Stimulated activated CD8-positive, alpha-beta memory T cell treated with anti-CD3 and anti-CD28 coated beads, Interleukin-12 subunit alpha, Interleukin-12 subunit beta, amount 100 ng/mL, for 24 hours (primary cell): ENCODE data around the gene ELANE.
"Not testable (repeated sequence)": the region's sequence is repeated elsewhere in the genome, so short reads cannot be mapped to it uniquely, and the experiment has no call there.

ENCODE experiments used
- DNase-seq: peaks from one replicate; pipeline ENCODE4 v3.0.0-alpha.2; 2020; ENCODE audit errors: extremely low read depth

The ELANE gene

DNA sequence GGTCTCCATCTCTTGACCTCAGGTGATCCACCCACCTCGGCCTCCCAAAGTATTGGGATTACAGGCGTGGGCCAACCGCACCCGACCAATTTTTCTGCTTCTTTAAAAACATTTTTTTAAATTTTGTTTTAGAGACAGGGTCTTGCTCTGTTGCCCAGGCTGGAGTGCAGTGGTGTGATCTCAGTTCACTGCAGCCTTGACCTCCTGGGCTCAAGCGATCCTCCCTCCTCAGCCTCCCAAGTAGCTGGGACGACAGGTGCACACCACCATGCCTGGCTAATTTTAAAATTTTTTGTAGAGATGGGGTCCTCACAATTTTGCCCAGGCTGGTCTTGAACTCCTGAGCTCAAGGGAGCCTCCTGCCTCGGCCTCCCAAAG, 9.3 kb upstream of the ELANE start:
- not testable (repeated sequence) for DNase-seq

DNA sequence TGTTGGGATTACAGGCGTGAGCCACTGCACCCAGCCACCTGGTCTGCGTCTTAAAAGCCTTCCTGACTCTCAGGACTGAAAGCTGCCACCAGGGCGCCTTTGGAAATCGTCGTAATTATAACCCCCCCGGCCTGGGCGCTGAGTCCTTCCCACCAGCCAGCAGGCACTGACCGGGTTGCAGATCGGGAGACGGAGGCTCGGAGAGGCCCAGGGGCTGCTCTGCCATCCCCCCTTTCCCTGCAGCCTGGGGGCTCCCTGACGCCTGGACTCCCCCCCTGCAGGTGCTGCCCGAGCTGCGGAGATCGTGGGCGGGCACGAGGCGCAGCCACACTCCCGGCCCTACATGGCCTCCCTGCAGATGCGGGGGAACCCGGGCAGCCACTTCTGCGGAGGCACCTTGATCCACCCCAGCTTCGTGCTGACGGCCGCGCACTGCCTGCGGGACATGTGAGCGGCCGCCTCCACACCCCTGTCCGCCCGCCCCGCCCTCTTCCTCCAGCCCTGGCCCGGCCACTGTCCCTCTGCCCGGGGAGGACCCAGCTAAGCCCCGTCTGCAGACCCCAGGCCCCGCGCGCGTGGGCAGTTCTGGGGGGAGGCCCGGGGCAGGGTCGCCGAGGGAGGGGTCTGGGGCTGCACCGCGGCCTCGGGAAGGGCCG, 8.8 kb upstream of the ELANE start:
- DNase-seq = no peak

DNA sequence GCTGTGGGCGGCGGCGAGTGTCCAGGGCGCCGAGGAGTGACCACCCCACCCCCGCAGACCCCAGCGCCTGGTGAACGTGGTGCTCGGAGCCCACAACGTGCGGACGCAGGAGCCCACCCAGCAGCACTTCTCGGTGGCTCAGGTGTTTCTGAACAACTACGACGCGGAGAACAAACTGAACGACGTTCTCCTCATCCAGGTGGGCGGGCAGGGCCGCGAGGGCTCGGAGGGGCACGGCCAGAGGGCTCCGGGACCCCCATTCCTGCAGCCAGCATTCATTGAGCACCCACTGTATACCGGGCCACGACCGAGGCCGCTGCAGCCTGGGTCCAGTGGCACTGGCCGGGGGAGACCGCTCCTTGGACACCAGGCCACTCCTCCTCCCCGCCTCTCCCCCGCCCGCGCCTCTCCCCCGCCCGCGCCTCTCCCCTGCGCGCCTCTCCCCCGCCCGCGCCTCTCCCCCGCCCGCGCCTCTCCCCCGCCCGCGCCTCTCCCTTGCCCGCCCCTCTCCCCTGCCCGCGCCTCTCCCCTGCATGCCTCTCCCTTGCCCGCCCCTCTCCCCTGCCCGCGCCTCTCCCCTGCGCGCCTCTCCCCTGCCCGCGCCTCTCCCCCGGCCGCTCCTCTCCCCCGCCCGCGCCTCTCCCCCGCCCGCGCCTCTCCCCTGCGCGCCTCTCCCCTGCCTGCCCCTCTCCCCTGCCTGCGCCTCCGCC, 8.1 kb upstream of the ELANE start:
- no peak for DNase-seq

DNA sequence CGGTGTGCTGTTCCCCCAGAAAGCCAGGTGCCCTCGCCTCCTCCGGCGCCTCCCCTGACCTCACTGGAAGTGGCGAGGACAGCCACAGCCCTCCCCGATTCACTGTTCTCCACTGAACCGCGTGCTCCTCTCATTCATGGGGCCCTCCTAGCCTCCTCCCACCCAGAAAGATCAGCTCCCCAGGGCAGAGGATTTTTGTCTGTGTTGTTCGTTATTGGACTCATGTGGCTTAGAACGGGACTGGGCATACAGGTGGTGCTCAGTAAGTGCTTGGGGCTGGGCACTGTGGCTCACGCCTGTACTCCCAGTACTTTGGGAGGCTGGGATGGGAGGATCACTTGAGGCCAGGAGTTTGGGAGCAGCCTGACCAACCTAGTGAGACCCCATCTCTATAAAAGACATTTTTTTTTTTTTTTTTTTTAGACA, 7.5 kb upstream of the ELANE start:
- no peak for DNase-seq

DNA sequence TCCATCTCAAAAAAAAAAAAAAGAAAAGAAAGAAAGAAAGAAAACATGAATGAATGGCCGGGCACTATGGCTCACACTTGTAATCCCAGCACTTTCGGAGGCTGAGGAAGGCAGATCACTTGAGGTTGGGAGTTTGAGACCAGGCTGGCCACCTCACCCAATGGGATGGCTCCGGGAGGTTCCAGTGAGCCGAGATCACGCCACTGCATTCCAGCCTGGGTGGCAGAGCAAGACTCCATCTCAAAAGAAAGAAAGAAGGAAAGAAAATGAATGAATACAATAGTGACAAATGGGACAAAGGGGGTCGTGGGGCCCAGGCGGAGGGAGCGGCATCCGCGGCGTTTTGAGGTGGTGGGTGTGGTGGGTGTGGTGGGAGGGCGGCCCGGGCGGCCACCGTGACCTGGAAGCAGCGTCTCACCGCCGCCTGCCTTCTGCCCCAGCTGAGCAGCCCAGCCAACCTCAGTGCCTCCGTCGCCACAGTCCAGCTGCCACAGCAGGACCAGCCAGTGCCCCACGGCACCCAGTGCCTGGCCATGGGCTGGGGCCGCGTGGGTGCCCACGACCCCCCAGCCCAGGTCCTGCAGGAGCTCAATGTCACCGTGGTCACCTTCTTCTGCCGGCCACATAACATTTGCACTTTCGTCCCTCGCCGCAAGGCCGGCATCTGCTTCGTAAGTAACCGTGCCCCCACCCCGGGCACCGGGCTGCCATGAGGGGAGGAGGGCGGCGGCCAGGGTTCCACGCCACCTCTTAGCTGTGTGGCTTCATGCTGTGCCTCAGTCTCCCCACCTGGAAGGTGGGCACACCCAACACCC, 6.2 kb upstream of the ELANE start:
- no peak for DNase-seq

DNA sequence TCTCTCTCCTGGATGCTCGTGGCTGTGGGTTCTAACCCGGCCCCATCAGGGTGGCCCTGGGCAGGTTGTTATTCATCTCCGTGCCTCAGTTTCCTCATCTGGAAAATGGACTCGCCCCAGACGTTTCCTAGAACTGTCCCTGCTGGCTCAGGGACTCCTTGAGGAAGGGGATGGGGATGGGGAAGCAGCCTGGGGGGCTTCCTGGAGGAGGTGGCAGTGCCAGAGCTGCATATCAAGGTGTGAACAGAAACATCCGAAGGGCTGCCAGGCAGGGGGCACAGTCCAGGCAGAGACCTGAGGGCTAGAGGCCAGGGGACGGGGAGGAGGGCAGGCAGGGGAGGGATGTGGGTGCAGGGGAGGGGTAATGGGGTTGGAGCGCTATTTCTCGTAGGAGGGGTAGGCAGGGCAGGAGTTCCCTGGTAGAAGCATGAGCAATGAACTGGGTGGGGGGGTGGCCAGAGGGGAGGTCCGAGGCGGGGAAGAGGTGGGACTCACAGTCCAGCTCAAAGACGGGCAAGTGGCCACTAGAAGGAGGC, 3.6 kb upstream of the ELANE start:
- no peak for DNase-seq

DNA sequence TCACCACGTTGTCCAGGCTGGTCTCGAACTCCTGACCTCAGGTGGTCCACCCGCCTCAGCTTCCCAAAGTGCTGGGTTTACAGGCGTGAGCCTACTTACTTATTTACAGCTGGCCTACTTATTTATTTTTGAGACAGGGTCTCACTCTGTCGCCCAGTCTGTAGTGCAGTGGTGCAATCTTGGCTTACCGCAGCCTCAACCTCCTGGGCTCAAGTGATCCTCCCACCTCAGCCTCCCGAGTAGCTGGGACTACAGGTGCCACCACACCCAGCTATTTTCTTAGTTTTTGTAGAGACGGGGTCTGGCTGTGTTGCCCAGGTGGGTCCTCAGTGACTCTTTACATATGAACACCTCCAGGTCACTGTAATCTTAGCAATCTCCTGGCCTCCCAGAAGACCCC, 2.9 kb upstream of the ELANE start:
- DNase-seq = not testable (repeated sequence)

DNA sequence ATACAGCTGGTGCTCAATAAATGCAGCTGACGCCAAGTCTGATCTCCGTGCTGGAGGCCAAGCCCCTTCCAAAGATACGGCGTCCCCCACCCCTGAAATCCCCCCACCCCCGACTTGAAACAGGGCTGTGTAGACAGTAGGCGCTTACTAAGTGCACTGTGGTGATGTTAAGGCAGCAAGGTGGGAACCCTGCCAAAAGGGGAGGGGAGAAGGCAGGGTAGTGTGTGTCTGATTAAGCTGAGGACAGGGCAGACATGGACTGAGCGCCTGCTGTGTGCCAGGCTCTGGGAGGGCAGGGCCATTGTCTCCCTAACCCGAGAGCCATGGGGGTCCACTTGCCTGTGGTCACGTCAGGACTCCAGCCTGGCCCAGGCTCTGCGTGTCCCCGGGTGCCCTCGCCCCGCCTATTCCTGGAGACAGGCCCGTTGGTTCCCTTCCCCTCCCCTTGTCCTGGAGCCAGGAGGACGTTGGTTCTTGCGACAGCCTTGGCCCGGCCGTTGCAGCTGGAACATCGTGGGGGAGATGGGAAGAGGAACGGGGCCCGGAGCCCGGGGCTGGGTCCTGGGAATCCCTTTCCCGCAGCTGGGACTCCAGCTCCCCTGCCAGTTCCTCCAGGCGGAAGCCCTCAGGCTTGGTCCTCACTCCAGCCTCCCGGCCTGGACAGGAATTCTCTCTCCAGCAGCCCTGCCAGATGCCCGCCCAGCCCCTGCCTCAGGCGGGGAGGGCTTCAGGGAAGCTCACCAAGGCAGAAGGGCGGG, 1.7 kb upstream of the ELANE start:
- DNase-seq = no peak

DNA sequence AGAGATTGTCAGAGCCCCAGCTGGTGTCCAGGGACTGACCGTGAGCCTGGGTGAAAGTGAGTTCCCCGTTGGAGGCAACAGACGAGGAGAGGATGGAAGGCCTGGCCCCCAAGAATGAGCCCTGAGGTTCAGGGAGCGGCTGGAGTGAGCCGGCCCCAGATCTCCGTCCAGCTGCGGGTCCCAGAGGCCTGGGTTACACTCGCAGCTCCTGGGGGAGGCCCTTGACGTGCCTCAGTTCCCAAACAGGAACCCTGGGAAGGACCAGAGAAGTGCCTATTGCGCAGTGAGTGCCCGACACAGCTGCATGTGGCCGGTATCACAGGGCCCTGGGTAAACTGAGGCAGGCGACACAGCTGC, 1.1 kb upstream of the ELANE start:
- DNase-seq = no peak

DNA sequence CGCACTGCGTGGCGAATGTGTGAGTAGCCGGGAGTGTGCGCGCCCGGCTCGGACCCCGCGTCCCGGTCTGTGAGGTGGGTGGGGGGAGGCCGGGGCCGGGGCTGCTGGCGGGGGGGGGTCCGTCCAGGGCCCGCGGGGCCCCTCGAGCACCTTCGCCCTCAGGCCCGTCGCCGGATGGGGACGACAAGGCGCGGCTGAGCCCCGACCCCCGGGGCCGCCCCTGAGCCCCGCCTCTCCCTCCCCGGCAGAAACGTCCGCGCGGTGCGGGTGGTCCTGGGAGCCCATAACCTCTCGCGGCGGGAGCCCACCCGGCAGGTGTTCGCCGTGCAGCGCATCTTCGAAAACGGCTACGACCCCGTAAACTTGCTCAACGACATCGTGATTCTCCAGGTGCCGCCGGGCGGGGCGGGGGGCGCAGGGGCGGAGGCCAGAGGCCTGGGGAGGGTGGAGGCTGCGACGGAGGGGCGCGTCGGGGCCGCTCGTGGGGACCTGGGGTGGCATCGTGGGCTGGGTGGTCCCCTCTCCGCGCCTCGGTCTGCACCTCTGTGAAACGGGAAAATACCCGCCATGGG, 997 bp downstream of the ELANE start:
- DNase-seq = no peak

DNA sequence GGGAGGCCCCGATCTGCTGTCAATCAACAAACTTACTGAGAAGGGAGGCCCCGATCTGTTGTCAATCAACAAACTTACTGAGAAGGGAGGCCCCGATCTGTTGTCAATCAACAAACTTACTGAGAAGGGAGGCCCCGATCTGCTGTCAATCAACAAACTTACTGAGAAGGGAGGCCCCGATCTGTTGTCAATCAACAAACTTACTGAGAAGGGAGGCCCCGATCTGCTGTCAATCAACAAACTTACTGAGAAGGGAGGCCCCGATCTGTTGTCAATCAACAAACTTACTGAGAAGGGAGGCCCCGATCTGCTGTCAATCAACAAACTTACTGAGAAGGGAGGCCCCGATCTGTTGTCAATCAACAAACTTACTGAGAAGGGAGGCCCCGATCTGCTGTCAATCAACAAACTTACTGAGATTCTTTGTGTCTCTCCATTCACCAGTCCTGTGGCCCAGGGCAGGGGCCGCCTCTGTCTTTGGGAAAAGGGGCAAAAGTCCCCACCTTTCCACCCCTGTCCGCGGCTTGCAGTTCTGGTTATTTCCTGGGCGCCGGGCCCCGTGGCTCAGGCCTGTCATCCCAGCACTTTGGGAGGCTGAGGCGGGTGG, 1.6 kb downstream of the ELANE start:
- DNase-seq = not testable (repeated sequence)

DNA sequence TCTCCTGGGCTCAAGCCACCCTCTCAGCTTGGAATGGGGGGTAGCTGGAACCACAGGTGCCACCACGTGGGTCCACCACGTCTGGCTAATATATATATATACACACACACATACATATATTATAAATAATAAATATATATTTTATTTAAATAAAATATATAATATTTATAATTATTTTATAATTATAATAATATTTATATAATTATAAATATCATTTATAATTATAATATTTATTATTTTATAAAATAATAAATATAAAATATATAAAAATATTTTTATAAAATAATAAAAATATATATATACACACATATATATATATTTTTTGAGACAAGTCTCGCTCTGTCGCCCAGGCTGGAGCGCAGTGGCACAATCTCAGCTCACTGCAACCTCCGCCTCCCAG, 2.4 kb downstream of the ELANE start:
- DNase-seq = no peak

DNA sequence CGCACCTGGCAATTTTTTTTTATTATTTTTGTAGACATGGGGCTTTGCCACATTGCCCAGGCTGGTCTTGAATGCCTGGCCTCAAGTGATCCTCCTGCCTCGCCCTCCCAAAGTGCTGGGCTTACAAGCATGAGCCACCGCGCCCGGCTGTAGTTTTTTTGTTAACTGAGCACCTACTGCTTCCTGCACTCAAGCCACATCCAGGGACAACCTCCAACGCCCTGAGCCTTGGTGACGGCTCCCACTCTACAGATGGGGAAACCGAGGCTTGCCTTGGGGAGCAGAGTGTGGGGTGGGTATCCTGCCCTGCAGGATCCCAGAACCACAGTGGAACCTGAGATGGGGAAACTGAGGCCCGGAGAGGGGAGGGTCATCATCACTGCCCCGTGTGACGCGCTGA, 3.0 kb downstream of the ELANE start:
- no peak for DNase-seq

DNA sequence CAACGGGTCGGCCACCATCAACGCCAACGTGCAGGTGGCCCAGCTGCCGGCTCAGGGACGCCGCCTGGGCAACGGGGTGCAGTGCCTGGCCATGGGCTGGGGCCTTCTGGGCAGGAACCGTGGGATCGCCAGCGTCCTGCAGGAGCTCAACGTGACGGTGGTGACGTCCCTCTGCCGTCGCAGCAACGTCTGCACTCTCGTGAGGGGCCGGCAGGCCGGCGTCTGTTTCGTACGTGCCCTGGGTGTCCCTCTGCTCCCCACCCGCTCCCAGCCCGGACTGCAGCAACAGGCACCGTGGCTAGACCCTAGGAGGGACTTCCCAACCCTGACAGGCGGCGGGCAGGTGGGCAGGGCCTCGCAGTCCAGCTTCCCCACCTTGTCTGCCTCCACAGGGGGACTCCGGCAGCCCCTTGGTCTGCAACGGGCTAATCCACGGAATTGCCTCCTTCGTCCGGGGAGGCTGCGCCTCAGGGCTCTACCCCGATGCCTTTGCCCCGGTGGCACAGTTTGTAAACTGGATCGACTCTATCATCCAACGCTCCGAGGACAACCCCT, 3.5 kb downstream of the ELANE start:
- DNase-seq = no peak

DNA sequence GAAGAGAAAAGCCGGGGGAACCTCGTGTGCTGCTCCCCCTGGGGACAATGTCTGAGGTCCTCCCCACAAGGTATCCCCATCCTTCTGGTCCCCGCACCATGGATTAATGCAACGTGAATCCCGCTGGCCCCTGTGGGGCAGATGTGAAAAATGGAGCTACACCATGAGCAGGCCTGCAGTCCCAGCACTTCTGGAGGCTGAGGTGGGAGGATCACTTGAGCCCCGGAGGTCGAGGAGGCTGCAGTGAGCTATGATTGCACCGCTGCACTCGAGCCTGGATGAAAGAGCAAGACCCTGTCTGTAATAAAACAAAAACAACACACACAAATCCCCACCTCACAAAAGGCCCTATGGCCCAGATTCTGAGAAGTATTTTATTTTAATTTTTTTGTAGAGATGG, 6.2 kb downstream of the ELANE start:
- DNase-seq = no peak

DNA sequence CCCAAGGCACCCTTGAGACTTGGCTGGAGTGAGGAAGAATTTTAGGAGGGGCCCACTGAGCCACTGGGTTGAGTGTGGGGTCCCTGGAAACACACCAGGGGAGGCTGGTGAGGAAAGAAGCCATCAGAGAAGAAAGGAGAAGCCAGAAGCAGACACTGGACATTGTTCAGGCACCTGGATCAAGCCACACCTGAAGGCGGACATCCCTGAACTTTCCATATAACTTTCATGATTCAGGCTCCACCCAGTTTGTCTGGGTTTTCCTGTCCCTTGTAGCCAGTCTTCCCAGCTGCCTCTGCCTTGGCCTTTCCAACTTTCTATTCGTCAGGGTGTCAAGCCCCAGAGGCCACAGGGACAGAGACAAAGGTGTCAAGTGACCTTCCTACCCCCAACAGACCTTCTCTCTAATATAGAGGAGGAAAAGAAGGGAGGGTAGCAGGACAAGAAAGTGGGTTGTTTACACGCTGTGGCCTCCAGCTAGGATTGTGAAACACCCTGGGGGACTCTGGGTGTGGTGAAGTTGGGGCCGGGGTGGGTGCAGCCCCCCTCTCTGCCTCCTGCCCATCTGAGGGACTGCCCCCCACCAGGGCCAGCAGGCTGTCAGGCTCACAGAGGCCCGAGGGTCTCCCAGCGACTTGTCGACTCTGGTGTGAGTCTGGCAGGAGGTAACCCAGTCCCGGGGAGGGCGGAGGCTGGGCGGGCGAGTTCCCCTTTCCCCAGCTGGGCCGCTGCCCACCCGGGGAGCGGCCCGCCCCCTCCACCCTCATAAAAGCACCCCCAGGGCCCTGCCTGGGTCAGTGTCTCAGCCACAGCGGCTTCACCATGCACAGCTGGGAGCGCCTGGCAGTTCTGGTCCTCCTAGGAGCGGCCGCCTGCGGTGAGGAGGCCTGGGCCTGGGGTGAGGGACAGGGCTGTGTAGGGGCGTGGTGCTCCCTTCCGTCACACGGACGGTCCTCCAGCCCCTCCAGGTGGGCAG, 7.1 kb downstream of the ELANE start, which contains the start of gene CFD:
TSS of gene CFD (plus strand) at position 797 of the 976 bp plus-strand sequence. CDS start at position 823, 26 bp downstream.
- DNase-seq = no peak

DNA sequence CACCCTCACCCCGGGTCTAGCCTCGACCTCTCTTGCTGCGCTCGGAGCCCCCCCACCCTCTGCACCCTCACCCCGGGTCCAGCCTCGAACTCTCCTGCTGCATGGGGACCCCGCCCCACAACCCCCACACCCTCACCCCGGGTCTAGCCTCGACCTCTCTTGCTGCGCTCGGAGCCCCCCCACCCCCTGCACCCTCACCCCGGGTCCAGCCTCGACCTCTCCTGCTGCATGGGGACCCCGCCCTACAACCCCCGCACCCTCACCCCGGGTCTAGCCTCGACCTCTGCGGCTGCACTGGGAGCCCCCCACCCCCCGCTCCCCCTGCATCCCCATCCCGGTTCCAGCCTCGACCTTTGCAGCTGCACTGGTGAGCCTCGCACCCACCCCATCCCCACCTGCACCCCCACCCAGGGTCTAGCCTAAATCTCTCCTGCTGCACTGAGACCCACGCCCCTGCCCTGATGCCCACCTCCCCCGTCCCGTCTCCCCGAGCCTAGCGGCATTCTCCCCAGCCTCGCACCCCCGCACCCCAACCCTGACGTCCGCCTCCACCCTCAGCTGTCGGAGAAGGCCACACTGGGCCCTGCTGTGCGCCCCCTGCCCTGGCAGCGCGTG, 9.1 kb downstream of the ELANE start:
- DNase-seq = no peak

DNA sequence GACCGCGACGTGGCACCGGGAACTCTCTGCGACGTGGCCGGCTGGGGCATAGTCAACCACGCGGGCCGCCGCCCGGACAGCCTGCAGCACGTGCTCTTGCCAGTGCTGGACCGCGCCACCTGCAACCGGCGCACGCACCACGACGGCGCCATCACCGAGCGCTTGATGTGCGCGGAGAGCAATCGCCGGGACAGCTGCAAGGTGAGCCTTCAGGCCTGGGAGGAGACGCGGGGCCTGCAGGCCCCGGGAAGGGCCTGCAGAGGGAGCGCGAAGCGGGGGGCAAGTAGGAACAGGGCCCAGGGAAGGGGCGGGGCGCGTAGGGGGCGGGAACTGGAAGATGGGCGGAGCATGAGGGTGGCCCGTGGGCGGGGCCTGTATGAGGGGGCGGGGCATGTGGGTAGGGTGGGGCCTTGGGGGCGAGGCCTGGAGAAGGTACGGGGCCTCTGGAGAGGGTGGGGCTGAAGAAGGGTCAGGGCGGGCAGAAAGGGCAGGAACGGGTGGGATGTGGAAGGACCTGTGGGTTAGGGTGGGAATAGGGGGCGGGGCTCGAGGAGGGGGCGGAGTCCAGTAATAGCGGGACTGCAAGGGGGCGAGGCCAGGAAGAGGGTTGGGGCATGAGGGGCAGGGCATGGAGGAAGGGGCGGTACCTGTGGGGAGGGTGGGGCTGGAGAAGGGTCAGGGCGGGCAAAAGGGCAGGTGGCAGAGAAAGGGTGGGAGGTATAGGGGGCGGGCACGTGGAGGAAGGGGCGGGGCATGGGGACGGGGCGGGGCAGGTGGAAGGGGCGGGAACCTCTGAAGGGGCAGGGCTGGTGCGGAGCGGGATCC, 9.9 kb downstream of the ELANE start:
- DNase-seq = no peak
